Measurements from ENCODE around the gene SH3TC1.

Gene SH3TC1

DNA sequence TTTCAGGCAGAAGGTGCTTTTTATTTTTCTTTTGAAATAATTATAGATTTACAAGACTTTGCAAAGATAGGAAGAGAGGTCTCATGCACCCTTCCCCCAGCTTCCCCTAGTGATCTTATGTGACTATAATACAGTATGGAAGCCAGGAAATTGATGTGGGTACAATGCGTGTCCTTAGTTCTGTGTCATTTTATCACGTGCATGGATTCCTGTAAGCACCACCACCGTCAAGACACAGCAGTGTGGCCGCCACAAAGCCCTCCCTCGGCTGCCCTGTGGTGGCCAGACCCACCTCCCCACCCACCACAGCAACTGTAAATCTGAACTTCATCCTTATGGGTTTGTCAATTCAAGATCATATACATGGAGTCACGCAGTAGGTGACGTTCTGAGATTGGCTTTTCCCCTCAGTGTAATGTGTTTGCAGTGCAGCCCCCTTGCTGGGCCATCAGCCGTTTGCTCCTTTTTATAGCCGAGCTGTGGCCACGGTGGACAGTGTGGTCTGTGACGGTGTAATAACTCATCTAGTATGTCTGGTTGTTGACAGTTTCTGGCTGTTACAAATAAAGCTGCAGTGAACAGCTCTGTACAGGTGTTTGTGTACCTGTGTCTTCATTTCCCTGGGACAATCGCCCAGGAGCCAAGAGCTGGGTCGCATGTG, 59.6 kb downstream of the SH3TC1 start:
- Histone ChIP-seq H3K36me3 (no peaks in the 10 kb centered on the region), H3K27me3 (peaks cover 6% of the 10 kb centered on the region), H3K27ac (no peak overlapping the region), H3K9me3 (no peaks in the 10 kb centered on the region), H3K4me3 (ENCODE audit: low read depth in 1 of 2, low read length in 1 of 2) (no peak overlapping the region), H3K4me1 (ENCODE audit: control insufficient read depth in 1 of 2, insufficient read depth in 1 of 2, low read depth in 1 of 2, low read length in 1 of 2) (peaks cover 6 to 7% of the 10 kb centered on the region in 2 experiments)
- TF ChIP-seq CTCF (IDR thresholded peaks at IDR 0.05) = no peak

DNA sequence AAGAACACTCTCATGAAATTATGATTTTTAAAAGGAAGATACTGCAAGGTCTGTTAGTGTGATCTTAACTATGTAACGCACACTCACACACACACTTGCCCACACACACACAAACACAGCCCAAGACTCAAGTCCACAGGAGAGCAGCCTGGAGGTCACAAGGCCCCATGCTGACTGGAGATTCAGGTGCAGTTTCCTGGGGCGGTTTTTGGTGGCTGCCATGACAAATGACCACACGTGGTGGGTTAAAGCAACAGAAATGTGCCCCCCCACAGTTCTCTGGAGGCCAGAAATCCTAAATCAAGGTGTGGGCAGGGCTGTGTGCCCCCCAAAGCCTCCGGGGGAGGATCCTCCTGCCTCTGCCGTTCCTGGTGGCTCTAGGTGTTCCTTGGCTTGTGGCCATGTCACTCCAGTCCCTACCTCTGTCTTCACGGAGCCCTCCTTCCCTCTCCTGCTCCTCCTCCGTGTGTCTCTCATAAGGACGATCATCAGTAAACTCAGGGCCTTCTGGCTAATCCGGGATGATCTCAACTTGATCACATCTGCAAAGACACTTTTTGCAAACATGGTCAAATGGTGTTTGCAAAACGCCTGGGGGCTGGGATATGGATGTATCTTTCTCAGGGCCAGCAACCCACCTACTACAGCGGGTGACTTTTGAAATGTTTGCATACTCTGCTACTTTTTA, 60.8 kb downstream of the SH3TC1 start:
- Histone ChIP-seq H3K4me3 (ENCODE audit: low read depth in 1 of 2, low read length in 1 of 2) (no peak overlapping the region), H3K36me3 (no peaks in the 10 kb centered on the region), H3K4me1 (ENCODE audit: control insufficient read depth in 1 of 2, insufficient read depth in 1 of 2, low read depth in 1 of 2, low read length in 1 of 2) (peaks cover 6 to 7% of the 10 kb centered on the region in 2 experiments), H3K27ac (no peak overlapping the region), H3K27me3 (peaks cover 6% of the 10 kb centered on the region), H3K9me3 (no peaks in the 10 kb centered on the region)
- no peak for TF ChIP-seq CTCF (IDR thresholded peaks at IDR 0.05)

DNA sequence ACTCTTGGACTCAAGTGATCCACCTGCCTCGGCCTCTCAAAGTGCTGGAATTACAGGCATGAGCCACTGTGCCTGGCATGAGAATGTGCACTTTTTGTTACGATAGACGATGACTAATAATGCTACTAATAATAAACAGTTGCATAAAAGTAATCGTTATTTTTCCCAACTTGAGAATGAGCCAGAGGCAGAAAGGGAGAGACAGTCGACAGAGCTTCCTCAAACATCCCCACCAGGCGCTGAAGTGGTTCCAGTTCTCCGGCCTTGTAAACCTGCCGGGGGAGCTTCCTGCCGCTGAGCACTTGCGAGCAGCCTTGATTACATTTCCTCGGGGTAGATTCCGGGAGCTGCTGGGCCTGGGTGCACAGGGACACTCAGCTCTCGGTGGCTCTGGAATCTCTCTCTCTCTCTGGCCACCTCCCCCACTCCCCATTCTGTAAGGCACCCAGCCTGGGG, 61.6 kb downstream of the SH3TC1 start:
- H3K27ac ChIP-seq = no peak overlapping the region

DNA sequence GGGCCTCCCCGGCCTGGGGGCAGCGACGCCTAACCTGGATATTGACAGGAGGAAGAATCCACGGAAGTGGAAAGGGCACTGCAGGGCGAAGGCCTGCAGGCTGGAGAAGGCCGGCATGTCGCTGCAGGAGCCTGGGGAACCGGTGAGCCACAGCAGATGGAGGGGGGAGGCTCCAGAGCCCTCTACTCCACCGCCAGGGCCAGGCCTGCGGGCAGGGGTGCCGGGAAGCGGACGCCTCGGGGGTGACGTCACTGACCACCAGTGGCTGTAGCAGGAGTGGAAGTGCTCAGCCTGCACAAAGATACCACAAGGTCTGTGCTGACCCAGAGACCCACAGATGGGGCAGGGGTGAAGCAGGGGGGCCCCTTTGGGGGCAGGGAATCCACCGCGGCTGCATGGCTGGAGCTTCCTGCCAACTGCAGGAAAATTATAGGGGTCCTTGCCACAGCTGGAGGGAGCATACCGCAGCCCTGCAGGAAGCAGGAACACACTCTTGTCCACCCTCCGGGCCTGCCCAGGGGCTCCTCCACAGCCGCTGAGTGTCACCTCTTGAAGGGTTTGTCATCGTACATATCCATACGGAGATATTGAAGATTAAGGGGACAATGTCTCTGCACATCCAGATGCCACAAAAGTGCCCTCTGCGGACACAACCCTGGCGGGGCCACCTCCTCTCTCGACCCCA, 62.9 kb downstream of the SH3TC1 start:
- no peak for TF ChIP-seq CTCF (IDR thresholded peaks at IDR 0.05)
- Histone ChIP-seq H3K36me3 (no peaks in the 10 kb centered on the region), H3K27ac (no peak overlapping the region), H3K27me3 (peaks cover 6% of the 10 kb centered on the region), H3K9me3 (no peaks in the 10 kb centered on the region), H3K4me1 (ENCODE audit: control insufficient read depth in 1 of 2, insufficient read depth in 1 of 2, low read depth in 1 of 2, low read length in 1 of 2) (peaks cover 6 to 7% of the 10 kb centered on the region in 2 experiments), H3K4me3 (ENCODE audit: low read depth in 1 of 2, low read length in 1 of 2) (no peak overlapping the region)

More for the DNA sequence above, 61.6 kb downstream of the SH3TC1 start:
- TF ChIP-seq CTCF (IDR thresholded peaks at IDR 0.05) = no peak
- Histone ChIP-seq H3K27me3 (peaks cover 6% of the 10 kb centered on the region), H3K4me3 (ENCODE audit: low read depth in 1 of 2, low read length in 1 of 2) (no peak overlapping the region), H3K4me1 (ENCODE audit: control insufficient read depth in 1 of 2, insufficient read depth in 1 of 2, low read depth in 1 of 2, low read length in 1 of 2) (peaks cover 6 to 7% of the 10 kb centered on the region in 2 experiments), H3K9me3 (no peaks in the 10 kb centered on the region), H3K36me3 (no peaks in the 10 kb centered on the region)

GRCh38 chr4:8262637-8263322, 63.7 kb downstream of the SH3TC1 start:
- no peak for TF ChIP-seq CTCF (IDR thresholded peaks at IDR 0.05)
- peaks cover 14 to 15% of the 10 kb centered on the region in 2 experiments for H3K4me1 ChIP-seq (ENCODE audit: control insufficient read depth in 1 of 2, insufficient read depth in 1 of 2, low read depth in 1 of 2, low read length in 1 of 2)
- H3K36me3 ChIP-seq = no peaks in the 10 kb centered on the region
- H3K9me3 ChIP-seq = no peaks in the 10 kb centered on the region
- H3K27me3 ChIP-seq = peaks cover 6% of the 10 kb centered on the region
- no peak overlapping the region for H3K27ac ChIP-seq
- H3K4me3 ChIP-seq (ENCODE audit: low read depth in 1 of 2, low read length in 1 of 2) = no peak overlapping the region
